HUES64 (cell line): ENCODE data around the gene POLR2E.

Source experiments
- H3K27ac ChIP-seq: 2 replicates; pipeline ENCODE4 v1.7.0; 2013; ENCODE audit warnings: low read depth, low read length, inconsistent platforms
- H3K27me3 ChIP-seq: 2 replicates; pipeline ENCODE4 v1.6.1; 2013; ENCODE audit warnings: mild to moderate bottlenecking, low read length; ENCODE audit not compliant: insufficient read depth
- H3K36me3 ChIP-seq: 2 replicates; pipeline ENCODE4 v1.6.1; 2013; ENCODE audit warnings: mild to moderate bottlenecking, low read length; ENCODE audit not compliant: insufficient read depth
- H3K4me1 ChIP-seq: 2 replicates; pipeline ENCODE4 v1.6.1; 2013; ENCODE audit warnings: mild to moderate bottlenecking, low read length, moderate library complexity; ENCODE audit not compliant: insufficient read depth
- H3K4me3 ChIP-seq: 2 replicates; pipeline ENCODE4 v1.5.1; 2013; ENCODE audit warnings: mild to moderate bottlenecking, low read length, moderate library complexity
- H3K9ac ChIP-seq: 2 replicates; pipeline ENCODE4 v1.6.1; 2013; ENCODE audit warnings: mild to moderate bottlenecking, low read depth, low read length
- H3K9me3 ChIP-seq: 2 replicates; pipeline ENCODE4 v1.6.1; 2013; ENCODE audit warnings: low read depth, low read length; ENCODE audit not compliant: insufficient read depth
- WGBS: fragments of 150-250, 120-280 bp; methylation state at CpG from one replicate; pipeline ENCODE4 v1.1.7; 2013; ENCODE audit warnings: missing lambda C conversion rate; 5-methylcytosine and 5-hydroxymethylcytosine counted together

The POLR2E gene

GRCh38 chr19:1038978-1039645 lies 56.1 kb downstream of the POLR2E start:
- 52% methylated on average over 22 of the region's 22 CpGs for WGBS
- Histone ChIP-seq H3K36me3 (peaks cover 32% of the 10 kb centered on the region), H3K4me1 (no peaks in the 10 kb centered on the region)

DNA sequence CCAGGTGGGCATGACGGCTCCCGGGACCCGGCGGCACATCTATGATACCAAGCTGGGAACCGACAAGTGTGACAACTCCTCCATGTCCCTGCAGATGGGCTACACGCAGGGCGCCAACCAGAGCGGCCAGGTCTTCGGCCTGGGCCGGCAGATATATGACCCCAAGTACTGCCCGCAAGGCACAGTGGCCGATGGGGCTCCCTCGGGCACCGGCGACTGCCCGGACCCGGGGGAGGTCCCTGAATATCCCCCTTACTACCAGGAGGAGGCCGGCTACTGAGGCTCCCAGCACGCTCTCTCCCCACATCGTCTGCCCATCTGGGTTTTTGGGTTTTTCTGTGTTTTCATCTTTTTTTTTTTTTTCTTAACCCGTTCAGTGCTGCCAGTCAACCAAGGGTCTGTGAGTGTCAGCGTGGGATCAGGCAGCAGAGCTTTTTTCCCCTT lies 57.5 kb downstream of the POLR2E start:
- H3K4me3 ChIP-seq, result no peak overlapping the region
- peaks cover 40% of the 10 kb centered on the region for H3K36me3 ChIP-seq
- H3K27me3 ChIP-seq, result no peaks in the 10 kb centered on the region
- H3K27ac ChIP-seq, result no peak overlapping the region
- 93% methylated on average over 22 of the region's 22 CpGs for WGBS
- no peaks in the 10 kb centered on the region for H3K4me1 ChIP-seq
- H3K9me3 ChIP-seq, result no peaks in the 10 kb centered on the region
- no peak overlapping the region for H3K9ac ChIP-seq

More at GRCh38 chr19:1038978-1039645, 56.1 kb downstream of the POLR2E start:
- H3K4me3 ChIP-seq, result peak overlapping the region; percentile 73
- no peaks in the 10 kb centered on the region for H3K27me3 ChIP-seq
- peak overlapping the region; percentile 43; the same call in 1 of the 2 replicates for H3K9ac ChIP-seq
- peak overlapping the region; percentile 74 for H3K27ac ChIP-seq
- no peaks in the 10 kb centered on the region for H3K9me3 ChIP-seq
